Keratinocyte (primary cell): Measurements from ENCODE around the gene CHAF1A. TPM values are rescaled to one million over a fixed set of nuclear protein-coding genes. Genes with fewer than 3 reads are reported as not detected.

Experiments used
- DNase-seq: peaks from one replicate; pipeline ENCODE4 v3.0.0-alpha.2; 2011; ENCODE audit warnings: low read depth, missing footprints, low spot score
- FAIRE-seq: peaks from 2 replicates; lab custom pipeline; 2011; peaks lifted over from hg19 to GRCh38; lab: Jason Lieb, UNC
- H2AFZ ChIP-seq: 2 replicates; pipeline ENCODE4 v1.6.0; 2012; ENCODE audit warnings: low read length, control low read depth, inconsistent platforms; ENCODE audit not compliant: control insufficient read depth
- H3K27ac ChIP-seq: 2 replicates; pipeline ENCODE4 v1.5.1; 2011; ENCODE audit warnings: low read length; ENCODE audit not compliant: control insufficient read depth, insufficient read depth
- H3K27me3 ChIP-seq: 3 replicates; pipeline ENCODE4 v1.6.0; 2011; ENCODE audit warnings: low read length; ENCODE audit not compliant: control insufficient read depth, insufficient read depth; ENCODE audit errors: extremely low read depth
- H3K36me3 ChIP-seq, 2 experiments: 2 replicates in 1 of 2; 3 replicates in 1 of 2; pipeline ENCODE4 v1.5.1; 2011; ENCODE audit warnings: low read length in 2 of 2, mild to moderate bottlenecking in 1 of 2; ENCODE audit not compliant: control insufficient read depth in 2 of 2, insufficient read depth in 2 of 2; ENCODE audit errors: extremely low read depth in 1 of 2
- H3K4me1 ChIP-seq: 3 replicates; pipeline ENCODE4 v1.5.1; 2011; ENCODE audit warnings: low read length; ENCODE audit not compliant: control insufficient read depth, insufficient read depth; ENCODE audit errors: extremely low read depth
- H3K4me2 ChIP-seq: 3 replicates; pipeline ENCODE4 v1.6.0; 2011; ENCODE audit warnings: low read depth, low read length; ENCODE audit not compliant: control insufficient read depth, insufficient read depth; ENCODE audit errors: extremely low read depth
- H3K4me3 ChIP-seq, 3 experiments: fragments of 200-600 bp in 1 of 3; sonication (generic) in 1 of 3; 2 replicates in 2 of 3; 3 replicates in 1 of 3; pipeline ENCODE4 v1.5.1; 2011 to 2016; ENCODE audit warnings: low read length in 3 of 3, mild to moderate bottlenecking in 3 of 3, control low read depth in 2 of 3, inconsistent platforms in 1 of 3, low read depth in 1 of 3, mixed read lengths in 1 of 3, mixed run types in 1 of 3, moderate library complexity in 1 of 3; ENCODE audit not compliant: control insufficient read depth in 2 of 3, insufficient read depth in 2 of 3; ENCODE audit errors: extremely low read depth in 1 of 3
- H3K79me2 ChIP-seq: 2 replicates; pipeline ENCODE4 v1.6.0; 2012; ENCODE audit warnings: low read length; ENCODE audit not compliant: control insufficient read depth, insufficient read depth
- H3K9ac ChIP-seq: 3 replicates; pipeline ENCODE4 v1.6.0; 2011; ENCODE audit warnings: low read length; ENCODE audit not compliant: control insufficient read depth, insufficient read depth; ENCODE audit errors: extremely low read depth
- H3K9me1 ChIP-seq: 3 replicates; pipeline ENCODE4 v1.6.0; 2011; ENCODE audit warnings: low read length; ENCODE audit not compliant: control insufficient read depth, insufficient read depth; ENCODE audit errors: extremely low read depth
- H3K9me3 ChIP-seq: 2 replicates; pipeline ENCODE4 v1.5.1; 2012; ENCODE audit warnings: low read depth, low read length; ENCODE audit not compliant: control insufficient read depth
- H4K20me1 ChIP-seq: 3 replicates; pipeline ENCODE4 v1.6.0; 2011; ENCODE audit warnings: low read length; ENCODE audit not compliant: control insufficient read depth, insufficient read depth; ENCODE audit errors: extremely low read depth
- CTCF ChIP-seq, 3 experiments: IDR thresholded peaks in 1 of 3; conservative IDR thresholded peaks in 1 of 3; optimal IDR thresholded peaks in 1 of 3; 2 replicates in 2 of 3; 3 replicates in 1 of 3; pipeline versions ENCODE3 to v1.5.1; 2011; ENCODE audit warnings: low read length in 3 of 3, mild to moderate bottlenecking in 3 of 3, moderate library complexity in 2 of 3, control low read depth in 1 of 3, inconsistent platforms in 1 of 3; ENCODE audit not compliant: insufficient read depth in 2 of 3; ENCODE audit errors: extremely low read depth in 1 of 3
- EZH2 ChIP-seq: IDR thresholded peaks from one replicate; pipeline ENCODE4 v1.6.1; 2012; ENCODE audit warnings: inconsistent platforms, mild to moderate bottlenecking, low read length, moderate library complexity
- dilution Hi-C: fragments of 300-500 bp; cut with MboI; formaldehyde crosslinking; loops from one replicate; pipeline ENCODE4 v1.7.0; 2020; ENCODE audit warnings: low sequenced_read_pairs; ENCODE audit not compliant: extremely low pct_ligation_motif_present
- polyA plus RNA-seq, 5 experiments: library from polyadenylated mRNA; depleted of rRNA in 3 of 5; stranded (reverse) in 3 of 5; stranded (forward) in 1 of 5; unstranded in 1 of 5; fragments of >200 nt; gene quantifications; 1 replicate in 1 of 5; 2 replicates in 3 of 5; 3 replicates in 1 of 5; pipeline versions ENCODE4 v1.2.1 to v1.2.3, GENCODE V29; 2011 to 2012; ENCODE audit warnings: missing spikeins in 2 of 5, low read depth in 1 of 5, low replicate concordance in 1 of 5
- small RNA-seq, 3 experiments: library from RNA; depleted of rRNA; stranded (forward); fragments of <200 nt; gene quantifications; one replicate each; pipeline ENCODE3, GENCODE V24; 2012; ENCODE audit warnings: low read depth in 3 of 3, low replicate concordance in 1 of 3; ENCODE audit not compliant: insufficient read length in 3 of 3

Gene CHAF1A
- polyA plus RNA-seq, 1 donor (not counting 4 experiments of a cell fraction or from before 2014, with no cell fraction given): 10.6 TPM

- H3K36me3 ChIP-seq: peaks cover 13 to 21% of the 10 kb centered on the region in 2 experiments
- no peaks in the 10 kb centered on the region for H3K9me1 ChIP-seq
- no peaks in the 10 kb centered on the region for H4K20me1 ChIP-seq
- no peaks in the 10 kb centered on the region for H3K27me3 ChIP-seq
- H3K4me3 ChIP-seq: no peak overlapping the region
- no peak overlapping the region for H3K27ac ChIP-seq
- dilution Hi-C loops: no loop called here
- no peaks in the 10 kb centered on the region for H3K79me2 ChIP-seq
- no peak overlapping the region for H3K9ac ChIP-seq
- DNase-seq (no peak), FAIRE-seq (peak; percentile 57)
- H3K4me2 ChIP-seq: no peak overlapping the region
- no peaks in the 10 kb centered on the region for H3K9me3 ChIP-seq
- no peak for TF ChIP-seq CTCF (optimal IDR thresholded peaks at IDR 0.05 in 1 of 3, IDR thresholded peaks at IDR 0.05 in 1 of 3, conservative IDR thresholded peaks at IDR 0.05 in 1 of 3; ENCODE audit: extremely low read depth in 1 of 3, insufficient read depth in 2 of 3, low read length in 3 of 3)
- no peak for TF ChIP-seq EZH2
- no peaks in the 10 kb centered on the region for H3K4me1 ChIP-seq
- H2AFZ ChIP-seq: no peak overlapping the region
Observed at GRCh38 chr19:4492337-4493103, 90.1 kb downstream of the CHAF1A start.

Small RNA genes within 50 kb of the gene (small RNA-seq; reads per million reads assigned to genes)
- gene MIR4746: 0 reads per million in 3 experiments

Other genes with a start within 250 kb of the CHAF1A start
- not detected in 3 replicates for gene CREB3L3, start 249.0 kb upstream of the CHAF1A start, polyA plus RNA-seq
- gene SIRT6, start 220.1 kb upstream of the CHAF1A start, polyA plus RNA-seq: 14.6 to 28.6 TPM (median 17.4 TPM) in 3 replicates
- gene ANKRD24, start 220.0 kb upstream of the CHAF1A start, polyA plus RNA-seq: 0.02 to 0.15 TPM (median 0.07 TPM) in 3 replicates
- gene EBI3, start 173.1 kb upstream of the CHAF1A start, polyA plus RNA-seq: 0.05 to 0.21 TPM in 2 of 3 replicates, not detected in the other
- gene YJU2, start 155.6 kb upstream of the CHAF1A start, polyA plus RNA-seq: 10.8 to 17.0 TPM (median 13.7 TPM) in 3 replicates
- gene SHD, start 123.4 kb upstream of the CHAF1A start, polyA plus RNA-seq: not detected in 3 replicates
- not detected in 3 replicates for gene TMIGD2, start 100.3 kb upstream of the CHAF1A start, polyA plus RNA-seq
- gene FSD1, start 98.0 kb upstream of the CHAF1A start, polyA plus RNA-seq: 0.35 to 1.8 TPM (median 0.49 TPM) in 3 replicates
- gene STAP2, start 63.8 kb upstream of the CHAF1A start, polyA plus RNA-seq: 53.8 to 80.5 TPM (median 60.0 TPM) in 3 replicates
- 4.2 to 4.7 TPM (median 4.6 TPM) in 3 replicates for gene MPND, start 59.1 kb upstream of the CHAF1A start, polyA plus RNA-seq
- gene SH3GL1, start 2.1 kb upstream of the CHAF1A start, polyA plus RNA-seq: 47.4 to 61.0 TPM (median 52.7 TPM) in 3 replicates
- 36.4 to 63.1 TPM (median 48.2 TPM) in 3 replicates for gene UBXN6, start 55.2 kb downstream of the CHAF1A start, polyA plus RNA-seq
- 19.5 to 22.0 TPM (median 21.6 TPM) in 3 replicates for gene HDGFL2, start 69.7 kb downstream of the CHAF1A start, polyA plus RNA-seq
- gene PLIN4, start 115.8 kb downstream of the CHAF1A start, polyA plus RNA-seq: 0.01 TPM in 1 of 3 replicates, not detected in the others
- gene PLIN5, start 132.6 kb downstream of the CHAF1A start, polyA plus RNA-seq: 0.04 TPM in 1 of 3 replicates, not detected in the others
- gene LRG1, start 137.4 kb downstream of the CHAF1A start, polyA plus RNA-seq: 1.2 to 3.5 TPM (median 1.3 TPM) in 3 replicates
- gene SEMA6B, start 157.0 kb downstream of the CHAF1A start, polyA plus RNA-seq: 0.41 to 1.1 TPM (median 1.1 TPM) in 3 replicates
- gene TNFAIP8L1, start 236.9 kb downstream of the CHAF1A start, polyA plus RNA-seq: 2.5 to 5.1 TPM (median 4.7 TPM) in 3 replicates